Keratinocyte (primary cell): ENCODE data around the gene CAPZB. TPM values are rescaled to one million over a fixed set of nuclear protein-coding genes. Genes with fewer than 3 reads are reported as not detected.

Experiments used
- DNase-seq: peaks from one replicate; pipeline ENCODE4 v3.0.0-alpha.2; 2011; ENCODE audit warnings: low read depth, missing footprints, low spot score
- FAIRE-seq: peaks from 2 replicates; lab custom pipeline; 2011; peaks lifted over from hg19 to GRCh38; lab: Jason Lieb, UNC
- H2AFZ ChIP-seq: 2 replicates; pipeline ENCODE4 v1.6.0; 2012; ENCODE audit warnings: low read length, control low read depth, inconsistent platforms; ENCODE audit not compliant: control insufficient read depth
- H3K27ac ChIP-seq: 2 replicates; pipeline ENCODE4 v1.5.1; 2011; ENCODE audit warnings: low read length; ENCODE audit not compliant: control insufficient read depth, insufficient read depth
- H3K27me3 ChIP-seq: 3 replicates; pipeline ENCODE4 v1.6.0; 2011; ENCODE audit warnings: low read length; ENCODE audit not compliant: control insufficient read depth, insufficient read depth; ENCODE audit errors: extremely low read depth
- H3K36me3 ChIP-seq, 2 experiments: 2 replicates in 1 of 2; 3 replicates in 1 of 2; pipeline ENCODE4 v1.5.1; 2011; ENCODE audit warnings: low read length in 2 of 2, mild to moderate bottlenecking in 1 of 2; ENCODE audit not compliant: control insufficient read depth in 2 of 2, insufficient read depth in 2 of 2; ENCODE audit errors: extremely low read depth in 1 of 2
- H3K4me1 ChIP-seq: 3 replicates; pipeline ENCODE4 v1.5.1; 2011; ENCODE audit warnings: low read length; ENCODE audit not compliant: control insufficient read depth, insufficient read depth; ENCODE audit errors: extremely low read depth
- H3K4me2 ChIP-seq: 3 replicates; pipeline ENCODE4 v1.6.0; 2011; ENCODE audit warnings: low read depth, low read length; ENCODE audit not compliant: control insufficient read depth, insufficient read depth; ENCODE audit errors: extremely low read depth
- H3K4me3 ChIP-seq, 3 experiments: fragments of 200-600 bp in 1 of 3; sonication (generic) in 1 of 3; 2 replicates in 2 of 3; 3 replicates in 1 of 3; pipeline ENCODE4 v1.5.1; 2011 to 2016; ENCODE audit warnings: low read length in 3 of 3, mild to moderate bottlenecking in 3 of 3, control low read depth in 2 of 3, inconsistent platforms in 1 of 3, low read depth in 1 of 3, mixed read lengths in 1 of 3, mixed run types in 1 of 3, moderate library complexity in 1 of 3; ENCODE audit not compliant: control insufficient read depth in 2 of 3, insufficient read depth in 2 of 3; ENCODE audit errors: extremely low read depth in 1 of 3
- H3K79me2 ChIP-seq: 2 replicates; pipeline ENCODE4 v1.6.0; 2012; ENCODE audit warnings: low read length; ENCODE audit not compliant: control insufficient read depth, insufficient read depth
- H3K9ac ChIP-seq: 3 replicates; pipeline ENCODE4 v1.6.0; 2011; ENCODE audit warnings: low read length; ENCODE audit not compliant: control insufficient read depth, insufficient read depth; ENCODE audit errors: extremely low read depth
- H3K9me1 ChIP-seq: 3 replicates; pipeline ENCODE4 v1.6.0; 2011; ENCODE audit warnings: low read length; ENCODE audit not compliant: control insufficient read depth, insufficient read depth; ENCODE audit errors: extremely low read depth
- H3K9me3 ChIP-seq: 2 replicates; pipeline ENCODE4 v1.5.1; 2012; ENCODE audit warnings: low read depth, low read length; ENCODE audit not compliant: control insufficient read depth
- H4K20me1 ChIP-seq: 3 replicates; pipeline ENCODE4 v1.6.0; 2011; ENCODE audit warnings: low read length; ENCODE audit not compliant: control insufficient read depth, insufficient read depth; ENCODE audit errors: extremely low read depth
- EZH2 ChIP-seq: IDR thresholded peaks from one replicate; pipeline ENCODE4 v1.6.1; 2012; ENCODE audit warnings: inconsistent platforms, mild to moderate bottlenecking, low read length, moderate library complexity
- dilution Hi-C: fragments of 300-500 bp; cut with MboI; formaldehyde crosslinking; loops from one replicate; pipeline ENCODE4 v1.7.0; 2020; ENCODE audit warnings: low sequenced_read_pairs; ENCODE audit not compliant: extremely low pct_ligation_motif_present
- polyA plus RNA-seq, 5 experiments: library from polyadenylated mRNA; depleted of rRNA in 3 of 5; stranded (reverse) in 3 of 5; stranded (forward) in 1 of 5; unstranded in 1 of 5; fragments of >200 nt; gene quantifications; 1 replicate in 1 of 5; 2 replicates in 3 of 5; 3 replicates in 1 of 5; pipeline versions ENCODE4 v1.2.1 to v1.2.3, GENCODE V29; 2011 to 2012; ENCODE audit warnings: missing spikeins in 2 of 5, low read depth in 1 of 5, low replicate concordance in 1 of 5
- TF ChIP-seq, protein P1 (sequence below), 3 experiments: IDR thresholded peaks in 1 of 3; conservative IDR thresholded peaks in 1 of 3; optimal IDR thresholded peaks in 1 of 3; 2 replicates in 2 of 3; 3 replicates in 1 of 3; pipeline versions ENCODE3 to v1.5.1; 2011; ENCODE audit warnings: low read length in 3 of 3, mild to moderate bottlenecking in 3 of 3, moderate library complexity in 2 of 3, control low read depth in 1 of 3, inconsistent platforms in 1 of 3; ENCODE audit not compliant: insufficient read depth in 2 of 3; ENCODE audit errors: extremely low read depth in 1 of 3

The CAPZB gene
- polyA plus RNA-seq, 1 donor (not counting 4 experiments of a cell fraction or from before 2014, with no cell fraction given): 193 TPM

DNA sequence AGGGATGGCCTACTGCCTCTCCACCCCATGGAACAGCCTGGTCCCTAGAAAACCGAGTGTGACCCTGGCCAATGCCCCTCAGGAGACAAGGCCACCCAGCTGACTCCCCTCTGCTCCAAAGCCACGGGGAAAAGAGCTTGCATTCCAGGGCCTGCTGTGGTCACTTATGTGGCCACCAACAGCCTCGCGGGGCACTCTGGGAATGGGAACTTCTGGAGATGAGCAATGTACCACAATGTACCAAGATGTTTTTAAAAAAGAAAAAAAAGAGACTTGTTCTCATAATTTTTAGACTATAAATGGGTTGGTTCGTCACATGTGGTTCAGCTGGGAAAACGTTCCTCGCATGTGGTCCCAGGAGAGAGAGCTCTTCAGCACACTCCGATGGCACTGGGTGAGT is 110.4 kb downstream of the CAPZB start:
- DNase-seq (no peak), FAIRE-seq (no peak)
- H3K36me3 ChIP-seq: peaks cover 37 to 38% of the 10 kb centered on the region in 2 experiments
- TF ChIP-seq, protein P1, sequence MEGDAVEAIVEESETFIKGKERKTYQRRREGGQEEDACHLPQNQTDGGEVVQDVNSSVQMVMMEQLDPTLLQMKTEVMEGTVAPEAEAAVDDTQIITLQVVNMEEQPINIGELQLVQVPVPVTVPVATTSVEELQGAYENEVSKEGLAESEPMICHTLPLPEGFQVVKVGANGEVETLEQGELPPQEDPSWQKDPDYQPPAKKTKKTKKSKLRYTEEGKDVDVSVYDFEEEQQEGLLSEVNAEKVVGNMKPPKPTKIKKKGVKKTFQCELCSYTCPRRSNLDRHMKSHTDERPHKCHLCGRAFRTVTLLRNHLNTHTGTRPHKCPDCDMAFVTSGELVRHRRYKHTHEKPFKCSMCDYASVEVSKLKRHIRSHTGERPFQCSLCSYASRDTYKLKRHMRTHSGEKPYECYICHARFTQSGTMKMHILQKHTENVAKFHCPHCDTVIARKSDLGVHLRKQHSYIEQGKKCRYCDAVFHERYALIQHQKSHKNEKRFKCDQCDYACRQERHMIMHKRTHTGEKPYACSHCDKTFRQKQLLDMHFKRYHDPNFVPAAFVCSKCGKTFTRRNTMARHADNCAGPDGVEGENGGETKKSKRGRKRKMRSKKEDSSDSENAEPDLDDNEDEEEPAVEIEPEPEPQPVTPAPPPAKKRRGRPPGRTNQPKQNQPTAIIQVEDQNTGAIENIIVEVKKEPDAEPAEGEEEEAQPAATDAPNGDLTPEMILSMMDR (optimal IDR thresholded peaks at IDR 0.05 in 1 of 3, IDR thresholded peaks at IDR 0.05 in 1 of 3, conservative IDR thresholded peaks at IDR 0.05 in 1 of 3; ENCODE audit: extremely low read depth in 1 of 3, insufficient read depth in 2 of 3, low read length in 3 of 3): no peak
- no peak for TF ChIP-seq EZH2
- H3K4me1 ChIP-seq: peaks cover 7% of the 10 kb centered on the region
- no peak overlapping the region for H3K4me3 ChIP-seq
- H2AFZ ChIP-seq: no peak overlapping the region
- dilution Hi-C loops: no loop called here
- H3K9ac ChIP-seq: no peak overlapping the region
- no peaks in the 10 kb centered on the region for H3K27me3 ChIP-seq
- no peaks in the 10 kb centered on the region for H3K9me3 ChIP-seq
- H3K9me1 ChIP-seq: peaks cover 2% of the 10 kb centered on the region
- H3K4me2 ChIP-seq: no peak overlapping the region
- H3K79me2 ChIP-seq: peaks cover 7% of the 10 kb centered on the region
- no peaks in the 10 kb centered on the region for H4K20me1 ChIP-seq
- H3K27ac ChIP-seq: no peak overlapping the region

DNA sequence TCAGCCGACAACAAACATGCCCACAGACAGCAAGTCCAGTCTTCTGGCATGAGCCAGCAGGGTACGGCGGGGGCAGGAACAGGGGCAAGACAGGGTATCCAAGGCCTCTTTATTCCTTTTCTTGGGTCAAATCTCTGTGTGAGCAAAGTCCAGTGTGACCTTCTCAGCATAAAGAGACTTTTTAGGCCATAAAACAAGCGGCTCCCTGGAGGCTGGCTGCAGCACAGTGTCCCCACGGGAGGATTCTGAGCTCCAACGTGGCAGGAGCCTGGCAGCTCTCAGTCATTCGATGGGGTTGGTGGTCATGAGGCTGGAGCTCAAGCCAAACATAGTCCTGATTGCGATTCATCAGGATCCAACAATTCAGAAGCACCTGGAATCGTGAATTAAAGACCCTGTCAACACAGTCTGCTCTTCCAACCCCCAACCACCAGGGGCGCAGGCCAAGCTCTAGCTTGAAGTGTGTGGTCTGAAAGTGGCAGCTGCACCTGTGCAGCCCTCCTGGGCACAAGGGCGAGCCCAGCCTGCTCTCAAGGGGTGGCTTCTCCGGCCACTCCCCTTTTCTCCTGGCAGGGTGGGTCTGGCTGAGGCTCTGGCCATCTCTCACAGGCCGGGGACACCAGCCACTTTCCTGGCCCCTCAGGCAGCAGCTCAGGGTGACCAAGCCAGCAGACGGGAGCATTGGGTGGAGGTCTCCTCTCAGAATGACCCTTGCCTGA is 111.1 kb downstream of the CAPZB start:
- Histone ChIP-seq H3K79me2 (peaks cover 7% of the 10 kb centered on the region), H3K36me3 (peaks cover 34 to 37% of the 10 kb centered on the region in 2 experiments), H2AFZ (no peak overlapping the region), H3K9ac (no peak overlapping the region), H3K9me1 (peaks cover 2% of the 10 kb centered on the region), H3K4me1 (peaks cover 14% of the 10 kb centered on the region), H3K27ac (no peak overlapping the region), H3K27me3 (no peaks in the 10 kb centered on the region), H3K4me2 (no peak overlapping the region), H4K20me1 (no peaks in the 10 kb centered on the region), H3K9me3 (no peaks in the 10 kb centered on the region), H3K4me3 (no peak overlapping the region)
- TF ChIP-seq EZH2: no peak
- TF ChIP-seq, protein P1 (optimal IDR thresholded peaks at IDR 0.05 in 1 of 3, IDR thresholded peaks at IDR 0.05 in 1 of 3, conservative IDR thresholded peaks at IDR 0.05 in 1 of 3; ENCODE audit: extremely low read depth in 1 of 3, insufficient read depth in 2 of 3, low read length in 3 of 3): peak; percentile 14 to 39 (median 36)
- dilution Hi-C loops: no loop called here
- no peak for FAIRE-seq
- no peak for DNase-seq
